HEK293 (cell line): ENCODE measurements around the gene MTF2.
A peak's percentile ranks its signal among the peaks of the same experiment; 100 is the strongest.

Experiments used
- CTCF ChIA-PET: fragments of 350-600 bp; formaldehyde crosslinking; extraction: SDS; loops from one replicate; lab custom pipeline; 2021; ENCODE audit warnings: antibody characterized with exemption; lab: Yijun Ruan, JAX
- POLR2A ChIA-PET: fragments of 300-600 bp; formaldehyde crosslinking; extraction: SDS; loops from one replicate; lab custom pipeline; 2020; ENCODE audit warnings: antibody characterized with exemption, inconsistent platforms; lab: Yijun Ruan, JAX
- H3K27ac ChIP-seq: fragments of 200-500 bp; sonication (Bioruptor generic); 2 replicates; pipeline ENCODE4 v1.5.1; 2014; ENCODE audit warnings: low read depth, low read length, control low read depth, inconsistent platforms; ENCODE audit errors: extremely low read depth
- H3K36me3 ChIP-seq, 2 experiments: fragments of 200-500 bp in 1 of 2; sonication (Bioruptor generic) in 1 of 2; 1 replicate in 1 of 2; 2 replicates in 1 of 2; pipeline ENCODE4 v1.5.1; 2014 to 2017; ENCODE audit warnings: inconsistent platforms in 2 of 2, low read length in 2 of 2; ENCODE audit not compliant: control insufficient read depth in 2 of 2, insufficient read depth in 1 of 2
- H3K4me1 ChIP-seq: fragments of 200-500 bp; sonication (Bioruptor generic); 2 replicates; pipeline ENCODE4 v1.5.1; 2014; ENCODE audit warnings: mild to moderate bottlenecking, low read length, inconsistent platforms; ENCODE audit not compliant: control insufficient read depth, insufficient read depth
- H3K4me3 ChIP-seq: 2 replicates; pipeline ENCODE4 v1.5.1; 2011; ENCODE audit warnings: low read depth, mild to moderate bottlenecking, control low read depth, low read length, moderate library complexity
- H3K9me3 ChIP-seq: fragments of 200-500 bp; sonication (Bioruptor generic); 2 replicates; pipeline ENCODE4 v1.5.1; 2014; ENCODE audit warnings: low read depth, low read length, inconsistent platforms; ENCODE audit not compliant: control insufficient read depth, insufficient read depth
- ELK4 ChIP-seq: IDR thresholded peaks from 2 replicates; pipeline ENCODE4 v1.6.1; 2011; ENCODE audit warnings: mild to moderate bottlenecking, low read depth, low read length, borderline replicate concordance
- GLIS2 ChIP-seq: fragments of 450-650 bp; formaldehyde crosslinking; IDR thresholded peaks from 2 replicates; pipeline ENCODE4 v1.5.1; 2016; ENCODE audit warnings: missing biosample characterization, missing genetic modification characterization
- HOXA7 ChIP-seq: sonication (generic); formaldehyde crosslinking; IDR thresholded peaks from 2 replicates; pipeline ENCODE4 v1.8.1; 2022; ENCODE audit warnings: missing genetic modification reagents, borderline replicate concordance
- HOXD13 ChIP-seq: sonication (generic); formaldehyde crosslinking; IDR thresholded peaks from 2 replicates; pipeline ENCODE4 v1.8.0; 2022; ENCODE audit warnings: missing genetic modification reagents, borderline replicate concordance
- INSM2 ChIP-seq: fragments of 450-650 bp; formaldehyde crosslinking; IDR thresholded peaks from 2 replicates; pipeline ENCODE4 v1.5.1; 2016; ENCODE audit warnings: missing biosample characterization, missing genetic modification characterization
- KLF16 ChIP-seq: fragments of 450-650 bp; formaldehyde crosslinking; IDR thresholded peaks from 2 replicates; pipeline ENCODE4 v1.5.1; 2017; ENCODE audit warnings: missing biosample characterization, missing genetic modification characterization
- KLF7 ChIP-seq: fragments of 450-650 bp; formaldehyde crosslinking; IDR thresholded peaks from 2 replicates; pipeline ENCODE4 v1.5.1; 2016; ENCODE audit warnings: missing biosample characterization, missing genetic modification characterization, borderline replicate concordance
- MEIS1 ChIP-seq: sonication (generic); formaldehyde crosslinking; IDR thresholded peaks from 2 replicates; pipeline ENCODE4 v1.8.1; 2022; ENCODE audit warnings: missing genetic modification reagents, mild to moderate bottlenecking, borderline replicate concordance
- SCRT2 ChIP-seq: fragments of 450-650 bp; formaldehyde crosslinking; IDR thresholded peaks from 2 replicates; pipeline ENCODE4 v1.5.1; 2016; ENCODE audit warnings: missing biosample characterization, missing genetic modification characterization
- TRIM28 ChIP-seq: IDR thresholded peaks from 2 replicates; pipeline ENCODE4 v1.6.1; 2011; ENCODE audit warnings: low read length, control low read depth, borderline replicate concordance
- ZBTB20 ChIP-seq: fragments of 450-650 bp; formaldehyde crosslinking; IDR thresholded peaks from 2 replicates; pipeline ENCODE4 v1.5.1; 2016; ENCODE audit warnings: missing biosample characterization, missing genetic modification characterization
- ZNF148 ChIP-seq: fragments of 450-650 bp; formaldehyde crosslinking; IDR thresholded peaks from 2 replicates; pipeline ENCODE4 v1.5.0; 2017; ENCODE audit warnings: missing biosample characterization, missing genetic modification characterization, borderline replicate concordance
- ZNF157 ChIP-seq: fragments of 450-650 bp; formaldehyde crosslinking; IDR thresholded peaks from 2 replicates; pipeline ENCODE4 v1.5.1; 2016; ENCODE audit warnings: missing biosample characterization, missing genetic modification characterization
- ZNF184 ChIP-seq: fragments of 450-650 bp; IDR thresholded peaks from 2 replicates; pipeline ENCODE4 v1.5.1; 2018; ENCODE audit warnings: missing biosample characterization, mild to moderate bottlenecking, missing genetic modification characterization
- ZNF202 ChIP-seq: fragments of 450-650 bp; formaldehyde crosslinking; IDR thresholded peaks from 2 replicates; pipeline ENCODE4 v1.5.1; 2016; ENCODE audit warnings: missing biosample characterization, missing genetic modification characterization, borderline replicate concordance
- ZNF221 ChIP-seq: fragments of 450-650 bp; formaldehyde crosslinking; IDR thresholded peaks from 2 replicates; pipeline ENCODE4 v1.5.1; 2017; ENCODE audit warnings: missing biosample characterization, missing genetic modification characterization, borderline replicate concordance
- ZNF335 ChIP-seq: fragments of 450-650 bp; formaldehyde crosslinking; conservative IDR thresholded peaks from 2 replicates; pipeline ENCODE4 v1.5.1; 2016; ENCODE audit warnings: missing biosample characterization, missing genetic modification characterization
- ZNF391 ChIP-seq: fragments of 450-650 bp; formaldehyde crosslinking; IDR thresholded peaks from 2 replicates; pipeline ENCODE4 v1.5.1; 2016; ENCODE audit warnings: low read depth, missing biosample characterization, missing genetic modification characterization, borderline replicate concordance
- ZNF416 ChIP-seq: fragments of 450-650 bp; formaldehyde crosslinking; IDR thresholded peaks from 2 replicates; pipeline ENCODE4 v1.5.1; 2016; ENCODE audit warnings: missing biosample characterization, missing genetic modification characterization
- ZNF473 ChIP-seq: fragments of 450-650 bp; formaldehyde crosslinking; IDR thresholded peaks from 2 replicates; pipeline ENCODE4 v1.5.1; 2017; ENCODE audit warnings: missing biosample characterization, missing genetic modification characterization
- ZNF549 ChIP-seq: fragments of 450-650 bp; IDR thresholded peaks from 2 replicates; pipeline ENCODE4 v1.5.1; 2018; ENCODE audit warnings: missing biosample characterization, missing genetic modification characterization, mild to moderate bottlenecking, inconsistent platforms, moderate library complexity
- ZNF560 ChIP-seq: fragments of 450-650 bp; formaldehyde crosslinking; IDR thresholded peaks from 2 replicates; pipeline ENCODE4 v1.5.1; 2017; ENCODE audit warnings: missing biosample characterization, missing genetic modification characterization, borderline replicate concordance
- ZNF580 ChIP-seq: fragments of 450-650 bp; formaldehyde crosslinking; IDR thresholded peaks from 2 replicates; pipeline ENCODE4 v1.5.1; 2016; ENCODE audit warnings: missing biosample characterization, missing genetic modification characterization
- ZNF645 ChIP-seq: fragments of 450-650 bp; formaldehyde crosslinking; IDR thresholded peaks from 2 replicates; pipeline ENCODE4; 2016; ENCODE audit warnings: missing biosample characterization, missing genetic modification characterization
- ZNF670 ChIP-seq: fragments of 450-650 bp; formaldehyde crosslinking; IDR thresholded peaks from 2 replicates; pipeline ENCODE4 v1.5.1; 2016; ENCODE audit warnings: missing biosample characterization, missing genetic modification characterization, low read depth
- ZSCAN18 ChIP-seq: fragments of 450-650 bp; formaldehyde crosslinking; IDR thresholded peaks from 2 replicates; pipeline ENCODE4 v1.5.1; 2016; ENCODE audit warnings: missing biosample characterization, missing genetic modification characterization
- ZSCAN30 ChIP-seq: fragments of 450-650 bp; IDR thresholded peaks from 2 replicates; pipeline ENCODE4 v1.5.1; 2018; ENCODE audit warnings: missing biosample characterization, mild to moderate bottlenecking, missing genetic modification characterization, moderate library complexity
- ZSCAN5A ChIP-seq: fragments of 450-650 bp; formaldehyde crosslinking; IDR thresholded peaks from 2 replicates; pipeline ENCODE4 v1.5.1; 2016; ENCODE audit warnings: missing biosample characterization, missing genetic modification characterization

Gene MTF2

GRCh38 chr1:93179886-93180722 is 101.0 kb downstream of the MTF2 start, which contains the start of gene TMED5:
Gene TMED5, minus strand, starts transcription at chr1:93180413. Its CDS starts 171 bp downstream, at chr1:93180242.
- Histone ChIP-seq H3K36me3 (peaks cover 0 to 10% of the 10 kb centered on the region in 2 experiments; a peak in 1 of 3 replicates), H3K4me1 (no peaks in the 10 kb centered on the region), H3K27ac (peak within 1 kb of the TSS; percentile 94), H3K4me3 (peak within 1 kb of the TSS; percentile 98), H3K9me3 (no peaks in the 10 kb centered on the region)
- ChIA-PET CTCF (no interaction called here), POLR2A (interaction anchor here (1.3 to 3.6 kb wide), 2 partner anchors 101 to 166 kb away, joined by 3 to 16 read pairs; partner anchors contain the start of gene MTF2)
- peak; percentile 48; the same call in 1 of the 2 replicates for TF ChIP-seq ELK4
- TF ChIP-seq ZNF391 (tag by site-specific recombination) = no peak
- TF ChIP-seq KLF16 (tag by site-specific recombination) = peak; percentile 37; the same call in 1 of the 2 replicates
- peak; percentile 100 for TF ChIP-seq GLIS2 (tag by site-specific recombination)
- peak; percentile 9 for TF ChIP-seq ZBTB20 (tag by site-specific recombination)
- no peak for TF ChIP-seq MEIS1 (CRISPR knock-in tag)
- TF ChIP-seq ZNF202 (tag by site-specific recombination) = no peak
- no peak for TF ChIP-seq ZNF148
- no peak for TF ChIP-seq ZNF670 (tag by site-specific recombination)
- no peak for TF ChIP-seq SCRT2
- TF ChIP-seq ZNF221 (tag by site-specific recombination) = 0 out of 2 replicates have a peak, but pooled peaks have one; percentile 55
- no peak; the same call in 1 of the 2 replicates for TF ChIP-seq ZNF580 (tag by site-specific recombination)
- TF ChIP-seq ZSCAN5A (tag by site-specific recombination) = no peak
- TF ChIP-seq ZNF335 (tag by site-specific recombination) = peak; percentile 66
- TF ChIP-seq ZSCAN30 (tag by site-specific recombination) = peak; percentile 36; the same call in 1 of the 2 replicates
- TF ChIP-seq INSM2 (tag by site-specific recombination) = peak; percentile 22; the same call in 1 of the 2 replicates
- TF ChIP-seq ZSCAN18 (tag by site-specific recombination) = no peak
- TF ChIP-seq ZNF549 (tag by site-specific recombination) = no peak
- TF ChIP-seq KLF7 = no peak
- no peak for TF ChIP-seq HOXA7
- TF ChIP-seq ZNF416 (tag by site-specific recombination) = no peak
- TF ChIP-seq ZNF157 (tag by site-specific recombination) = no peak
- TF ChIP-seq ZNF184 (tag by site-specific recombination) = no peak
- no peak for TF ChIP-seq HOXD13 (CRISPR knock-in tag)
- TF ChIP-seq ZNF645 (tag by site-specific recombination) = no peak
- no peak for TF ChIP-seq ZNF473 (tag by site-specific recombination)
- TF ChIP-seq ZNF560 = no peak
- TF ChIP-seq TRIM28 = no peak
